GM19395 (cell line): ENCODE measurements around the gene MMP12.

ENCODE experiments used
- ATAC-seq: cut with Tn5 transposase; IDR thresholded peaks from one replicate; pipeline ENCODE4 v1.9.1; 2021; ENCODE audit warnings: mild to moderate bottlenecking, moderate library complexity; ENCODE audit not compliant: unreplicated experiment

The MMP12 gene

GRCh38 chr11:102850973-102851745 is 23.6 kb downstream of the MMP12 start:
- ATAC-seq = no peak

GRCh38 chr11:102849311-102849710 is 25.5 kb downstream of the MMP12 start:
- ATAC-seq = no peak

- ATAC-seq = no peak
These were observed 28.5 kb downstream of the MMP12 start for GRCh38 chr11:102846292-102846691.

GRCh38 chr11:102843489-102843888 is 31.3 kb downstream of the MMP12 start, which contains the start of gene MMP3:
TSS of gene MMP3 (minus strand) at chr11:102843609. CDS start at chr11:102843546, 63 bp downstream.
- ATAC-seq = no peak

- no peak for ATAC-seq
These were observed 31.9 kb downstream of the MMP12 start for GRCh38 chr11:102842930-102843329.

GRCh38 chr11:102840018-102840417 is 34.8 kb downstream of the MMP12 start:
- ATAC-seq = no peak

GRCh38 chr11:102837646-102838045 is 37.1 kb downstream of the MMP12 start:
- no peak for ATAC-seq

- ATAC-seq = no peak
These were observed 37.6 kb downstream of the MMP12 start for GRCh38 chr11:102837156-102837555.

GRCh38 chr11:102836290-102836875 is 38.4 kb downstream of the MMP12 start:
- no peak for ATAC-seq

- no peak for ATAC-seq
These were observed 41.1 kb downstream of the MMP12 start for GRCh38 chr11:102833731-102834130.

GRCh38 chr11:102832612-102833011 is 42.2 kb downstream of the MMP12 start:
- no peak for ATAC-seq

GRCh38 chr11:102831489-102832440 is 43.0 kb downstream of the MMP12 start:
- ATAC-seq = no peak

- no peak for ATAC-seq
These were observed 43.7 kb downstream of the MMP12 start for GRCh38 chr11:102831128-102831488.

GRCh38 chr11:102830001-102830727 is 44.6 kb downstream of the MMP12 start:
- ATAC-seq = no peak

GRCh38 chr11:102829316-102830000 is 45.3 kb downstream of the MMP12 start:
- no peak for ATAC-seq

- ATAC-seq = no peak
These were observed 50.2 kb downstream of the MMP12 start for GRCh38 chr11:102824556-102824955.

- ATAC-seq = no peak
These were observed 55.3 kb downstream of the MMP12 start for GRCh38 chr11:102819491-102819890.

- no peak for ATAC-seq
These were observed 61.3 kb downstream of the MMP12 start for GRCh38 chr11:102813484-102813883.
